ENCODE data around the gene FAU. TPM values are rescaled to one million over a fixed set of nuclear protein-coding genes. Genes with fewer than 3 reads are reported as not detected.

The FAU gene
- total and polyA plus RNA-seq, 2 of the 13 experiments (the other 11 are each of a cell fraction or from before 2014, with no cell fraction given), result 374 to 869 TPM

GRCh38 chr11:65095974-65096806 lies 25.7 kb downstream of the FAU start, which contains the start of gene VPS51 (continued):
- peak; percentile 84 for TF ChIP-seq ZIK1 (CRISPR knock-in tag; IDR thresholded peaks at IDR 0.05; ENCODE audit: borderline replicate concordance, low read depth)
- TF ChIP-seq ZNF883 (CRISPR knock-in tag; IDR thresholded peaks at IDR 0.05; ENCODE audit: not compliant biosample characterization), result peak; percentile 74
- TF ChIP-seq HDAC6 (IDR thresholded peaks at IDR 0.05; ENCODE audit: low read depth, low read length), result no peak
- TF ChIP-seq ZNF280B (CRISPR knock-in tag; IDR thresholded peaks at IDR 0.05; ENCODE audit: borderline replicate concordance), result peak; percentile 70; the same call in 1 of the 2 replicates
- no peak for TF ChIP-seq ZNF569 (CRISPR knock-in tag; IDR thresholded peaks at IDR 0.05; ENCODE audit: borderline replicate concordance)
- TF ChIP-seq ZNF10 (CRISPR knock-in tag; IDR thresholded peaks at IDR 0.05; ENCODE audit: borderline replicate concordance, low read depth), result no peak
- TF ChIP-seq ATAD3A (CRISPR knock-in tag; IDR thresholded peaks at IDR 0.05), result no peak
- peak; percentile 56 for TF ChIP-seq ATF1 (CRISPR knock-in tag; IDR thresholded peaks at IDR 0.05)
- TF ChIP-seq POLR2AphosphoS5 (IDR thresholded peaks at IDR 0.05; ENCODE audit: low read depth, low read length), result peak; percentile 87
- TF ChIP-seq BCLAF1 (IDR thresholded peaks at IDR 0.05), result no peak
- TF ChIP-seq JUND (CRISPR knock-in tag; IDR thresholded peaks at IDR 0.05), result no peak
- peak; percentile 66; the same call in 1 of the 2 replicates for TF ChIP-seq NFIC (IDR thresholded peaks at IDR 0.05; ENCODE audit: low read length)
- no peak for TF ChIP-seq RFX5 (IDR thresholded peaks at IDR 0.05; ENCODE audit: low read depth, low read length)
- TF ChIP-seq ZSCAN9 (CRISPR knock-in tag; IDR thresholded peaks at IDR 0.05; ENCODE audit: borderline replicate concordance), result no peak
- TF ChIP-seq U2AF1 (optimal IDR thresholded peaks at IDR 0.05; ENCODE audit: low read depth, low read length), result no peak
- no peak for TF ChIP-seq ARID2 (CRISPR knock-in tag; IDR thresholded peaks at IDR 0.05; ENCODE audit: borderline replicate concordance)
- no peak for TF ChIP-seq NFATC3 (CRISPR knock-in tag; IDR thresholded peaks at IDR 0.05)
- no peak for TF ChIP-seq MATR3 (CRISPR knock-in tag; IDR thresholded peaks at IDR 0.05)
- no peak for TF ChIP-seq ETS1 (CRISPR knock-in tag; IDR thresholded peaks at IDR 0.05)
- no peak for TF ChIP-seq ADNP (CRISPR knock-in tag; IDR thresholded peaks at IDR 0.05)
- TF ChIP-seq PBX2 (CRISPR knock-in tag; IDR thresholded peaks at IDR 0.05), result no peak
- 0 out of 2 replicates have a peak, but pooled peaks have one; percentile 17 for TF ChIP-seq TFAP4 (IDR thresholded peaks at IDR 0.05; ENCODE audit: borderline replicate concordance, low read depth)
- TF ChIP-seq ZNF724P (CRISPR knock-in tag; IDR thresholded peaks at IDR 0.05; ENCODE audit: borderline replicate concordance), result no peak

All from HepG2 (cell line).